HG02885 (cell line): Measurements from ENCODE around the gene CFAP221.

ENCODE experiments used
- ATAC-seq: cut with Tn5 transposase; IDR thresholded peaks from one replicate; pipeline ENCODE4 v1.9.1; 2021; ENCODE audit warnings: mild to moderate bottlenecking; ENCODE audit not compliant: unreplicated experiment, poor library complexity

CFAP221 gene

GRCh38 chr2:119536211-119536610 is 8.0 kb upstream of the CFAP221 start:
- no peak for ATAC-seq

GRCh38 chr2:119536707-119537106 is 7.5 kb upstream of the CFAP221 start:
- ATAC-seq: no peak

DNA sequence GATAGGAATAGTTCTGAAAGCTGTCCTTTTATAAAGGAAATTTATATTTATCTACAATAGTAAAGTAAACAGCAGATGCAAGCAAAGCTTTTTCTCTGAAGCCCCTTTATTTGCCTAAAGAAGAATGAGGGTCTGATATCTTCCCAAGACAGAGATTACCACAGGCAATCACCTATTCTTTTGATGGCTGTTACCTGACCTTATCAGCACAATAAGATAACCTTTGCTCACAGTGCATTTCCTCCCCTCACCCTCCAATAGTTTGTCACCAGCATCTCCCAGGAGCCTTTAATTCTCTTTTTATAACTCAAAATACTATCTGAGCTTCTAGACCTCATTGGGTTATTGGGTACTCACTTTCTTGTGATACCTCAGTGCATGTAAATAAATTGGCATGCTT is 6.5 kb upstream of the CFAP221 start:
- ATAC-seq: no peak

GRCh38 chr2:119541476-119541875 is 2.8 kb upstream of the CFAP221 start:
- ATAC-seq: no peak

GRCh38 chr2:119544939-119545475 is 758 bp downstream of the CFAP221 start:
- no peak for ATAC-seq

GRCh38 chr2:119545754-119546446 is 1.7 kb downstream of the CFAP221 start:
- no peak for ATAC-seq

DNA sequence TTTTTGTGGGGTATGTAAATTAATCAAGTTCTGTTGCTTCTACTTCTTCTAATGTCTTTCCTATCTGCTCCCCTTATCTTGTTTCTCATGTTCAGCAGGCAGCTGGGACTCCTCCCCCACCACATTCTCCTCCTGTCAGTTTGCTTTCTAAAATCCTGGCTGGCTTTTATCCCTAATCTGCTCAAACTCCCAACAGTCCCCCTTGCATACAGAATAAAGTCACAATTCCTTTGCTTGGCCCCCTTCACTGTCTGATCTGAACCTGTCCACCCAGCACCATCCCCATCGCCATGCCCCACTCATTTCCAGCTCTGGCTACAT is 2.2 kb downstream of the CFAP221 start:
- ATAC-seq: no peak

- ATAC-seq: no peak
Observed at GRCh38 chr2:119548516-119549120, 4.4 kb downstream of the CFAP221 start.

DNA sequence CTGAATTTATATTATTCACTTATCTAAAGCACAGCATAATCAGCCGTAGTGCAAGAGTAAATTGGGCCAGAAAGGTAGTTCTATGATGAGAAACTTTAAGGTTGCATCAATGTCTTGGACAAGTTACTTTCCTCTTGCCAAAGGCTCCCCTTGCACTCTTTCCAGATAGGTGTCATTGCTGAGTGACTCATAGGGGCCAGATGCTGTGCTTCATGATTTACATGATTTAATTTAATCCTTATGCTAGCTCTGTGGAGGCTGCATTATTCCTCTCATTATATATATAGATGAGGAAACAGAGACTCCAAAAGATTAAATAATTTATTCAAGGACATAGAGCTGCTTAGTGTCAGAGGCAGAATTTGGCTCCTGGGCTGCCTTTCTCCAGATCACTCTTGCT is 5.0 kb downstream of the CFAP221 start:
- no peak for ATAC-seq

GRCh38 chr2:119550346-119550745 is 6.1 kb downstream of the CFAP221 start:
- no peak for ATAC-seq

- no peak for ATAC-seq
Observed at GRCh38 chr2:119550856-119551255, 6.6 kb downstream of the CFAP221 start.

- no peak for ATAC-seq
Observed at GRCh38 chr2:119552902-119553301, 8.7 kb downstream of the CFAP221 start.

DNA sequence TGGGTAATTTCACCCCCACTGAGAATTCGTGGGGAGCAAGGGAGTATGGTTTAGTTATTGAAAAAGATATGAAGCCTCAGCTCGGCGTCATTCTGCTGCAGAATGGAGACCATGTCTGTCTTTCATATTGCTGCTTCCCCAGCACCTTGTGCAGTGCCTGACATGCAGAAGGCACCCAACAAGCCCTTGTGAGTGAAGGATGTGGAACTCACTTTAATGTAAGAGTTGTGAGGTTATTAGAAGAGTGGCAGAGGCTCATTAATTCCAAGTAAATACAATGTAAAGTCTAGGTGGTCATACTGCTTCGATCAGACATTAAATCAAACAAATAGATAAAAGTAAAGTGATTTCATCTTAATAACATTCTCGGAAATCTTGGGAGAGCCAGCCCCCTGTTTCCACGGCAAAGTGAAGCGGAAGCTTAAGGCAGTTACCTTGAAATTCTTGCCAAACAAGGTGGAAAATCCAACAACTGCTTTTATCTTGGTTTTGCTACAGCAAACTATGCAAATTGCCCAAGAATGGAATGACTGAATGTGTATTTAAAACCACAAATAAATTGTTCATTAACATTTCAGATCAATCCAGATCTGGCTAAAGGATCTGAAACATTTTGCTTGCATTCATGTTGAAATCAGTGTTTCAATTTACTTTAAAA is 9.6 kb downstream of the CFAP221 start:
- ATAC-seq: no peak

DNA sequence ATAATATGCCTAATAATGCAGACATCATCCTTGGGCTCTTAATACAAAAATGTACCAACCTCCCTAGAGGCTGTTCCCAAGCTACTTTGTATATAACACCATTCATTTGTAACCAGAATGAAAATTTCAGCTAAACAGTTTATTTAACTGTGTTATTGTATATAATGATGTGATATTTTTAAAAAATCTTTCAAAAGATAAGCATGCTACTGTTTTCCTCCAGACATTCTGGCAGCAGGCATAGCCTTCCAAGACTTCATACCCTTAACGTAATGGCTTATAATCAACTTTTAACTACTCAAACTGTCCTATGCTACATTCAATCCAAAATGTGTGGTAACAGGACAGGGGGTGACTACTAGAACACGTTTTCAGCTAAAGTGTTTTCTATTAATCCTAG is 21.2 kb downstream of the CFAP221 start:
- ATAC-seq: no peak

- no peak for ATAC-seq
Observed at GRCh38 chr2:119567292-119567691, 23.0 kb downstream of the CFAP221 start.

DNA sequence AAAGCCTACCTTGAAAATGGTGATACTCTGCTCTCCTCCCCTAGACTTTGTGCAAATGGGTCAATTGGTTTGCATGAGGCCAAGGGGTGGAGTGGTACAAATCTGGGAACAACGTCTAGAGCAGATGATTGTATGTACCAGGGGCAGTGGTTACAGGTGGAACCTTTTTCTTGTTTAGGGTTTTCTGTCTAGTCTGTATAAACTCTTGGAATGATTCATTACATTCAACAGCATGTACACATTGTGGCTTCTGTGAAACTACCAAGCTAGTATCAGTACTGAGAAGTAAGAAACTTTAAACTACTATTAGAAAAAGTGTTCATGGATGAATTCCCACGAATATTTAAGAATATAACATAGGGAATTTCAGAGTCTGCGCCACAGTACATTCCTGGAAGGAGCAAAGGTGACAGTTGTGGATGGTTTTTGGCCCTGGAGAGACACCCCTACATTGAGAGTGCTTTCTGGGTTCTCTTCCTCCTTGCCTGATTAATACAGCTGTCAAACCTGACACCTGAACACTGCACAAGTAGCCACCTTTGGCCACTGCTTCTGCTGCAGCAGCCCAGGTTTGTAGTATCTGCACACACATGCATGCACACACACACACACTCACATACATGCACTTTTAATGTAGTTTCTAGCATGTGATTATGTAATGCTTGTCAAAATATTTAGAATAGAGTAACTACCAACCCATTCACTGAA is 30.0 kb downstream of the CFAP221 start:
- ATAC-seq: peak; percentile 99

DNA sequence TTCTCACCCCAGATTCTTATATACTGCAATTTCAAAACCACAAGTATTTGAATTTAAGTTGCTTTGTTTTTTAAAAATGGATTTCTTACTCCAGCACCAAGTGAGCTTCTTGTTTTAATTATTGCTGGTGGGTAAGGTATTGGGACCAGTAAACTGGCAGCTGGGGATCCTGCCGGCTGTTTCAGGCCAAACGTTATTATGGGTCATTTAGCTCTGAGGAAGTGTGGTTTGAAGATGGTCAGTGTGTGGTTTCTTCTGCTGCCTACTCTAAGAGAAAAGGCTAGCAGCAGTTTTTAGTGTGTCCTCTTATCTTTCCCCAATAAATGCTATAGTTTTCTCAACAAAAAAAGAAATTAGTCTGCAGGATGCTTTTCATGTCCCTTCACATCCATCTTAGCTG is 30.6 kb downstream of the CFAP221 start:
- no peak for ATAC-seq

DNA sequence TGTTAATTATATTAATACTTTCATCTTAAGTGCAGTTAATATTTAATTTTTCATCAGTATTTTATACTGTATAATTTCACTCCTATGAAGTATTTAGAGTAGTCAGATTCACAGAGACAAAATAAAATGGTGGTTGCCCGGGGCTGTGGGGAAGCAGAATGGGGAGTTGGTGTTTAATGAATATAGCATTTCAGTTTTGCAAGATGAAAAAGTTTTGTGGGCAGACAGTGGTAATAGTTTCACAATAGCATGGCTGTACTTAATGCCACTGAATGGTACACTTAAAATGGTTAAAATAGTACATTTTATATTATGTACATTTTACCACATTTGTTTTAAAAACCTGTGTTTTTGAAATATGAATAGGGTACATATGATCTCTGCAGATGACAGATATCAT is 31.2 kb downstream of the CFAP221 start:
- no peak for ATAC-seq

DNA sequence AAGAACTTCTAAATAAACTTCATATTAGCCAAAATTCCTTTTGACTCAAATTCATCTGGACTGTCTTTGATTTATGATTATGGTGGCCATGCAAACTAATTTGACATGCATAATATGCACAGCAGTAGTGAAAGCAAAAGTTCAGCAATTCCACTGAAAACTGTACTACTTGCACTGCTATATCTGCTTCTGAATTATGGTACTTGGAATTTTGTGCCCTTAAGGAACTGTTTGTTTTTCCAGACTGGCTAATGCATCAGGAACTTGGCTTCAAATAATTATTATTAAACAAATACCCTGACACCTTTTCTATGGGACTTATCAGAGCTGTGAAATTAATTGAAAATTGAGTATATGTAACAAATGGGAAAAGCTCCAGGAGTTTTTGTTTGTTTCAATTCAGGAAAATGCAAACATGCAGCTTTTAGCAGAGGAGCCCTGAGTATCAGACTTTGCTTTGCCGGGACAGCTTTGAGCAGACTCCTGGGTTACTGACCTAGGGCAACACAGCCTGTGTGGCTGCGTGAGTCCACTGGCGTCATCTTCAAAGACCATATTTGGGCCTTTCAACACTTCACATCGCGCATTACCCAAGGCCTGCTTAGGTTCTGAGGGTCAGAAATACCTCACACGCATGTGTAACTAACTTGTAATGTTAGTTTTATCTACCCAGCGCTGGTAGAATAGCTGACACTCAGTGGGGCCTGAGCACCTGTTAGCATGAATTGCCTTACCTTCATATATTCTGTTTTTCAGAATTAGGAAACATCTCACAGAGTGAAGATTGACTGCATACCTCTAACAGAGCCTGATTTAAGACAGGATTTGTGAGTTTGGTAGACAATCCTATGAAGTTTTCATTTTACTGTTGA is 35.4 kb downstream of the CFAP221 start:
- ATAC-seq: no peak

DNA sequence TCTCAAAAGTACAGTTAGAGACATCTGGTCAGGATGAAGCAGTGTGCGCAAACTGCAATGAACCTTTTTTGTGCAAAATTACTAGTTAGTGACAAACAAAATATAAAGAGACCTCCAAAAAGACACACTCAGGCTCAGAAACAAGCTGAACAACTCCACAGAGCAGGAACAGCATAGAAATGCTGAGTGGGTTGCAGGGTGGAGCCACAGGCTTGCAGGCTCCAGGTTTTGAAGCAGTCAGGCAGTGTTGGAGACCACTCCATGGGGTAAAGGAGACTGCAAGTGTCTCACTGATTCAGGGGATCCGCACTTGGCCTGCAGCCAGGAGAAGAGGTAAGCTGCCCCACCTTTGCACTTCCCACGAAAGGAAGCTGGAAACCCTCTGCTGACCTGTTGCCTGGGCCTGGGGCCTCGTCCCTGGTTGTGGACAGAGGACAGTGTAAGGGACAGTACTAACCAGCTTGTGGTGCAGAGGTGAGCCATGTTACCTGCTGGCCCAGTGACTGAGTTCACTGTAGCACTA is 36.4 kb downstream of the CFAP221 start:
- ATAC-seq: no peak
